Lung (tissue), 12 donors: ENCODE results near the gene PPM1H. TPM values are rescaled to one million over a fixed set of nuclear protein-coding genes. Genes with fewer than 3 reads are reported as not detected.
A peak's percentile ranks its signal among the peaks of the same experiment; 100 is the strongest.

Experiments used
- ATAC-seq: fragments of 200-7000 bp; cut with Tn5 transposase; one replicate; pipeline ENCODE4 v1.9.1; 2020; ENCODE audit warnings: moderate number of reproducible peaks; ENCODE audit not compliant: insufficient read depth, low FRiP score
- DNase-seq, 3 donors: peaks; one replicate each; pipeline ENCODE4 v3.0.0-alpha.2; 2013 to 2017
- H3K27ac ChIP-seq, 2 donors: one replicate each; pipeline ENCODE4 v1.5.1; 2013; ENCODE audit warnings: mild to moderate bottlenecking in 2 of 2, moderate library complexity in 2 of 2, control low read depth in 1 of 2, inconsistent platforms in 1 of 2, low read depth in 1 of 2, low read length in 1 of 2
- H3K27me3 ChIP-seq, 3 donors: one replicate each; pipeline ENCODE4 v1.5.1; 2013; ENCODE audit warnings: low read length in 2 of 3; ENCODE audit not compliant: control insufficient read depth in 3 of 3, insufficient read depth in 3 of 3
- H3K36me3 ChIP-seq, 4 donors: one replicate each; pipeline ENCODE4 v1.5.1; 2013; ENCODE audit warnings: low read length in 4 of 4, mild to moderate bottlenecking in 1 of 4, moderate library complexity in 1 of 4; ENCODE audit not compliant: control insufficient read depth in 4 of 4, insufficient read depth in 4 of 4
- H3K4me1 ChIP-seq, 5 donors: one replicate each; pipeline ENCODE4 v1.5.1; 2013; ENCODE audit warnings: low read length in 5 of 5, mild to moderate bottlenecking in 2 of 5, moderate library complexity in 1 of 5; ENCODE audit not compliant: control insufficient read depth in 5 of 5, insufficient read depth in 5 of 5
- H3K4me3 ChIP-seq: one replicate; pipeline ENCODE4 v1.5.1; 2013; ENCODE audit warnings: mild to moderate bottlenecking, control low read depth, moderate library complexity
- H3K9ac ChIP-seq, 2 donors: one replicate each; pipeline ENCODE4 v1.5.1; 2013; ENCODE audit warnings: low read length in 2 of 2, control low read depth in 1 of 2; ENCODE audit not compliant: insufficient read depth in 1 of 2
- H3K9me3 ChIP-seq, 4 donors: one replicate each; pipeline ENCODE4 v1.5.1; 2013; ENCODE audit warnings: low read length in 3 of 4, mild to moderate bottlenecking in 1 of 4, moderate library complexity in 1 of 4; ENCODE audit not compliant: control insufficient read depth in 4 of 4, insufficient read depth in 3 of 4
- WGBS, 2 donors: extraction: QIAGEN DNeasy Blood & Tissue Kit; methylation state at CpG; one replicate each; pipeline ENCODE4 v1.1.7; 2013; 5-methylcytosine and 5-hydroxymethylcytosine counted together
- polyA plus RNA-seq, 2 donors: library from polyadenylated mRNA; stranded (reverse); fragments of 200-250 nt; gene quantifications; one replicate each; pipeline ENCODE4 v1.2.1, GENCODE V29; 2013
- total RNA-seq, 2 donors: library from RNA; depleted of rRNA in 1 of 2; stranded (reverse); fragments of >200 nt in 1 of 2; gene quantifications; one replicate each; pipeline ENCODE4 v1.2.1, GENCODE V29; 2014 to 2021
- TF ChIP-seq, protein P1 (sequence below): IDR thresholded peaks from 2 replicates; pipeline ENCODE4 v1.5.1; 2012; ENCODE audit warnings: mild to moderate bottlenecking; ENCODE audit errors: control extremely low read depth, extremely low read depth
- donor health status: control.
- donor health status: control.
- donor health status: Bipolar disorder and iron deficiency.
- donor health status: healthy.
- donor health status: DM: yes; HTN: yes; CAD: no.

The PPM1H gene
- total and polyA plus RNA-seq, 4 donors, result 2.0 to 11.2 (median 5.7) TPM

DNA sequence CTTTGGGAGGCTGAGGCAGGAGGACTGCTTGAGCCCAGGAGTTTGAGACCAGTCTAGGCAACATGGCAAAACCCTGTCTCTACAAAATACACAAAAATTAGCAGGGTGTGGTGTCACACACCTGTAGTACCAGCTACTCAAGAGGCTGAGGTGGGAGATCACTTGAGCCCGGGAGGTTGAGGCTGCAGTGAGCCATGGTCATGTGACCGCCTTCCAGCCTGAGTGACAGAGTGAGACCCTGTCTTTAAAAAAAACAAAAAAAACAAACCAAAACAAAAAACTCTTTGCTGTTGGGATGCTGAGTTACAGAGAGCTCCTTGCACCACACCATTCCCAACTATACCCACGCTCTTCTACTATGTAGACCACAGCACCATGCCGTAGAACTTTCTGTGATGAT, 221.2 kb downstream of the PPM1H start:
- 98 to 100% methylated on average over 4 of the region's 4 CpGs for whole genome bisulfite sequencing, 2 donors
- H3K27ac ChIP-seq, result no peak overlapping the region
- TF ChIP-seq, protein P1, sequence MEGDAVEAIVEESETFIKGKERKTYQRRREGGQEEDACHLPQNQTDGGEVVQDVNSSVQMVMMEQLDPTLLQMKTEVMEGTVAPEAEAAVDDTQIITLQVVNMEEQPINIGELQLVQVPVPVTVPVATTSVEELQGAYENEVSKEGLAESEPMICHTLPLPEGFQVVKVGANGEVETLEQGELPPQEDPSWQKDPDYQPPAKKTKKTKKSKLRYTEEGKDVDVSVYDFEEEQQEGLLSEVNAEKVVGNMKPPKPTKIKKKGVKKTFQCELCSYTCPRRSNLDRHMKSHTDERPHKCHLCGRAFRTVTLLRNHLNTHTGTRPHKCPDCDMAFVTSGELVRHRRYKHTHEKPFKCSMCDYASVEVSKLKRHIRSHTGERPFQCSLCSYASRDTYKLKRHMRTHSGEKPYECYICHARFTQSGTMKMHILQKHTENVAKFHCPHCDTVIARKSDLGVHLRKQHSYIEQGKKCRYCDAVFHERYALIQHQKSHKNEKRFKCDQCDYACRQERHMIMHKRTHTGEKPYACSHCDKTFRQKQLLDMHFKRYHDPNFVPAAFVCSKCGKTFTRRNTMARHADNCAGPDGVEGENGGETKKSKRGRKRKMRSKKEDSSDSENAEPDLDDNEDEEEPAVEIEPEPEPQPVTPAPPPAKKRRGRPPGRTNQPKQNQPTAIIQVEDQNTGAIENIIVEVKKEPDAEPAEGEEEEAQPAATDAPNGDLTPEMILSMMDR, result no peak
- DNase-seq, result no peak
- no peaks in the 10 kb centered on the region for H3K9me3 ChIP-seq
- H3K36me3 ChIP-seq, result no peaks in the 10 kb centered on the region
- no peak overlapping the region for H3K4me3 ChIP-seq
- no peak for ATAC-seq
- H3K4me1 ChIP-seq, result peaks cover 3 to 43% (median 8%) of the 10 kb centered on the region in 5 donors
- H3K9ac ChIP-seq, result no peak overlapping the region
- no peaks in the 10 kb centered on the region for H3K27me3 ChIP-seq

DNA sequence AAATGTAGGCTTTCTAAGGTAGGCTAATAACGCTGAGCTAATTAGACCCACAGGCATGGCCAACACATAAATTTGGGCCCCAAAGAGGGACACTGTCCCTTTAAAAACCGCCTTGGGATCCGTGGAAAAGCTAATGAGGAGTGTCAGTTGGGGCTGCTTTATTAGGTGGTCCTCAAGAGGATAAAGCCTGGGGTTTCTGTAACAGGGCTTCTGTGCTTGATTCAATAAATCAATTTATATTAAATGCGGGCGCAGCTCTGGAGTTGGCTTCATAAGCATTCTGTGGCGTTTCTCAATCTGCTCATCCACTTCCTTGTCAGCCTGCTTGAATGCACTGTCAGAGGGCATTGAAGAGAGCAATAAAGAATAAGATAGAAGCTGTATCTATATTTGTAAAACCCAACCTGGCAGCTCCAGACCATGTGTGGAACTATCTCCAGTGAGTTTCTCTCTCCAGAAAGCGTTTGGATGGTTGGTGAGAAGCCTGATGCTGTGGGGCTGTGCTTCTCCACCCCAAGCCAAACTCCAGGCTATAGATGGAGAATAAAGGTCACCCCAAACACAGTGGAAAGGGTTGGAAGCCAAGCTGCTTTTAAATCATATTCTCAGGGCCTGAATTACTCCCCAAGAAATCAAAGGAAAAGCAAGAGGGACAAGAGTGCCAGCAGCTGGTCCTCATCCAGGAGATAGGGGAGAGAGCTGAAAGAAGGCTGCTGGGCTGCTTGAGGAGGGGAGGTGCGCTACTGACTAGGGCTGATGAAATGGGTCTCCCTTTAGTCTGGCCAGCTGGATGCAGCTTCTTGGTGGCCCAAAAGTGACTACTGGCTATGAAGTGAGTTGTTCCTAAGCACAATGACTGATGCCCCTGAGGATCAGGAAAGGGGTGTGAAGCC, 222.0 kb downstream of the PPM1H start:
- TF ChIP-seq, protein P1, result no peak
- H3K27me3 ChIP-seq, result no peaks in the 10 kb centered on the region
- peak; percentile 30 to 62 (median 58) for DNase-seq
- ATAC-seq, result no peak
- no peaks in the 10 kb centered on the region for H3K9me3 ChIP-seq
- no peak overlapping the region for H3K9ac ChIP-seq
- no peak overlapping the region for H3K4me3 ChIP-seq
- H3K36me3 ChIP-seq, result no peaks in the 10 kb centered on the region
- peaks cover 3 to 43% (median 8%) of the 10 kb centered on the region in 5 donors for H3K4me1 ChIP-seq
- WGBS, 2 donors, result 73 to 88% methylated on average over 8 of the region's 8 CpGs
- no peak overlapping the region for H3K27ac ChIP-seq

DNA sequence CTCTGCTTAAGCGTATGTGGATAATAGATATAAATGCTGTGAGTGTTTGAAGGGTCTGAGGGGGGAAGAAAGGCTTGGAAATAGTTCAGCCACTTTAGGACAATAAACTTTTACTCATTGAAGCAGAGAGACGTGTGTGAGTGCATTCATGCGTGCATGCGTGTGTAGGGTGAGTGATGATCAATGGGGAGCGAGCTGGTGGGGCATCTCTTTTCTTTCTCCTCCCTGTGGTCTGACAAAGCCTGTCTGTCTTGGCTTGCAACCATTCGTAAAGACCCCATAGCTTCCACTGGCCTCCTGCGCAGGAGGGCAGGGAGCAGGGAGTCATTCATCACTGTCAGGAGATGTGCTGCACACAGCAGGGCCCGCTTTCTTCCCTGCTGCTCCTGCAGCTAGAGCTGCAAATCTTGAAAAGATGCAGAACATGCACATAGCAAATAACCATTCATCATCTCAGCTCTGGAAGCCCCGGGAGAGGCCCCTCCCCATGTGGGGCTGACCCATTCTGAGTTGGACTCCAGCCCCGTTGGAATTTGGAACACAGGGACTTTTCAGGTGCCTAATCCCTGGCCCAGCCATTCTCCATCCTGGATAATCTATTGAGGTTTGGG, 223.2 kb downstream of the PPM1H start:
- ATAC-seq, result no peak
- Histone ChIP-seq H3K9ac (no peak overlapping the region), H3K4me3 (no peak overlapping the region), H3K9me3 (no peaks in the 10 kb centered on the region), H3K4me1 (peaks cover 3 to 43% (median 8%) of the 10 kb centered on the region in 5 donors), H3K27ac (no peak overlapping the region), H3K27me3 (no peaks in the 10 kb centered on the region), H3K36me3 (no peaks in the 10 kb centered on the region)
- no peak for DNase-seq
- 87 to 93% methylated on average over 10 of the region's 10 CpGs for WGBS, 2 donors
- TF ChIP-seq, protein P1, result no peak
